Activated naive CD8-positive, alpha-beta T cell treated with anti-CD3 and anti-CD28 coated beads, Interleukin-2, amount 50 U/mL, for 24 hours (primary cell): ENCODE results near the gene N4BP2L1.

Experiments used
- ATAC-seq: fragments of 150-1000 bp; cut with Tn5 transposase; one replicate; pipeline ENCODE4 v1.10.0; 2021
- DNase-seq: peaks from one replicate; pipeline ENCODE4 v3.0.0; 2021
- H3K27ac Mint-ChIP-seq: one replicate; pipeline ENCODE4 v1.8.0; 2021; ENCODE audit warnings: mild to moderate bottlenecking, mixed read lengths
- H3K27me3 Mint-ChIP-seq: one replicate; pipeline ENCODE4 v1.8.0; 2021; ENCODE audit warnings: mixed read lengths
- H3K36me3 Mint-ChIP-seq: one replicate; pipeline ENCODE4 v1.8.0; 2021; ENCODE audit warnings: low read depth, mixed read lengths
- H3K4me1 Mint-ChIP-seq: one replicate; pipeline ENCODE4 v1.8.0; 2021; ENCODE audit warnings: mixed read lengths
- H3K4me3 Mint-ChIP-seq: one replicate; pipeline ENCODE4 v1.8.0; 2021; ENCODE audit warnings: mild to moderate bottlenecking, moderate library complexity, mixed read lengths
- H3K9me3 Mint-ChIP-seq: one replicate; pipeline ENCODE4 v1.8.0; 2021; ENCODE audit warnings: mixed read lengths

Gene N4BP2L1

DNA sequence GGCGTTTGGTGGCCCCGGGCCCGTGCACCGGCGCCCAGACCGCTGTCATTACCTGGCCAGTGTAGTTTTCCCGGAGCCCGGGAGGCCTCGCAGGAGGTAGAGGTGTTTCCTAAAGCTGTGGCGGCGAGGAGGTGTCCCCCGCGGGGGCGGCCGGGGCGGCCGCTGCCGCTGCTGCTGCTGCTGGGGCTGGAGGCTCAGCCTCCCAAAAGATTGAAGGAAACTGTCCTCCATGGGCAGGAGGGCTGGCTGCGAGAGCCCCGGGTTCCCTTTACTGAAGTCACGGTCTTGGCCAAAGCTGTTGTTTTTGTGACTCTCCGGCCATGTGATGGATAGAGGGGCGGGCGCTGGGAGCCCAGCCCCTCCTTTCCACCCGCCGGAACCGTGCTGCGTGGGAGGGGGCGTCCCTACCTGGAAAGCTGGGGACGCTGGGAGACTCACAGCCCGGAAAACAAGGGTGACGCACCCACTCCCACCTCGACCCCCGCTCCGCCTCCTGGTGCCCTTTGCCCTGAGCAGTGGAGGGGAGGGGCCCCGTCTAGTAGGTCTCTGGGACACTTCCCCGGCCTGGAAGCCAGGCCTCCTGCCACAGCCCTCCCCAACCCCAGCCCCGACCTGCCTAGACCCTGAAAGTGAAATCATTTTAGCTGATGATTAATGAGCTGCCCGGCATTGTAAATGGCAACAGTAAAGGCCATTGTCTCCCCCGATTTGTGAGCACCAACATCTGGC, at the start of gene N4BP2L1:
Gene N4BP2L1, minus strand, starts transcription at position 279 of the 729 bp plus-strand sequence. Its CDS starts 48 bp downstream, at position 231.
- no peaks in the 10 kb centered on the region for H3K27me3 Mint-ChIP-seq
- peak within 1 kb of the TSS; percentile 98 for H3K27ac Mint-ChIP-seq
- peaks cover 19% of the 10 kb centered on the region for H3K36me3 Mint-ChIP-seq
- ATAC-seq = peak; percentile 90
- H3K4me1 Mint-ChIP-seq = peaks cover 40% of the 10 kb centered on the region
- peak; percentile 94 for DNase-seq
- H3K9me3 Mint-ChIP-seq = no peaks in the 10 kb centered on the region
- peak within 1 kb of the TSS; percentile 90 for H3K4me3 Mint-ChIP-seq

DNA sequence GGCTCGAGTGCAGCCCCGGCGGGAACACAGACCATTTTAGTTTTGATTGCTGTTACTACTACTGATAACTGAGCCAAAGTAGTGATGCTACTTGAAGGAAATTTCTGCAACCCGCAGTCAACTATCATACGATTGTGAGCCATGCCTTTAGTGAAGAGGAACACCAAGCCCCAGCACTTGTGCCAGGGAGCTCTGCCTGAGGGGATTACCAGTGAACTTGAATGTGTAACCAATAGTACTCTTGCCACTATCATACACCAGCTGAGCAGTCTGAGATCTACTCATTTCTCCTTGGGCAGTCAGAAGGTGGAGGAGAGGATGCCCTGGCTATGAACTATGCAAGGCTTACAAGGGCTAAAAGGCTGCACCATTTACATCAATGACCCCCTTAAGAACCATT, 49.0 kb upstream of the N4BP2L1 start:
- Mint-ChIP-seq H3K4me3 (no peak overlapping the region), H3K27me3 (no peaks in the 10 kb centered on the region), H3K36me3 (no peaks in the 10 kb centered on the region), H3K9me3 (no peaks in the 10 kb centered on the region), H3K4me1 (peaks cover 1% of the 10 kb centered on the region), H3K27ac (no peak overlapping the region)
- DNase-seq = no peak
- ATAC-seq = no peak

DNA sequence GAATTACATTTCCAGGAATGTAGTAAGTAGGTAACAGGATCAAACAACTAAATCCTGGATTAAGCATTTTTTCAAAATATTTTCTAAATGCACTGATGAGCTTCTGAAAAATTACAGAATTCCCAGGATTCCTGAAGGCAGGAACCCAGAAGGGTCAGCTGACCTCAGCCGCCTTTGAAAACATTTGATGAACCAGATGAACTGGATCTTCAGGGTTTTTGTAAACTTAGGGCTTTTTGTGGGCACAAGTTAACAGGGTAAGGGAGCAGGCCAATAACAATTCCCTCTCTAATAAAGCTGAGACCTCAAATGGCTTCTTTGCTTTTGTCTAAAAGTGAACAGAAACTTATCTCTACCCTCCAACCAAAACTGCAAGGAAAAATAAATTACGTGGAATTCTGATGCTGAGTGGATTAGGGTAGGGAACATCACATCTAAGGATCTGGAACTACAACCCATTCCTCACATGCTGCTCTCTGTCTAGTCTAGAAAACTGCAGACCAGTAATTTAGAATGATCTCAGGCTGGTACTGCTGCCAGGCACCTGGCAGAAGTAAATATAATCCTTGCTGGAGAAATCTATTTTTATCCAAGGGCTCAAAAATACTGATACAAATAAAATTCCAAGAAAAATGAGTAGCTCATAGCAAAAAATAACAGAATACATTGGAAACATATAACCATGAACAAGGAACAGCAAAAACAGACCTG, 48.2 kb upstream of the N4BP2L1 start:
- DNase-seq (no peak), ATAC-seq (no peak)
- H3K9me3 Mint-ChIP-seq = no peaks in the 10 kb centered on the region
- peaks cover 2% of the 10 kb centered on the region for H3K4me1 Mint-ChIP-seq
- no peak overlapping the region for H3K27ac Mint-ChIP-seq
- no peaks in the 10 kb centered on the region for H3K36me3 Mint-ChIP-seq
- no peaks in the 10 kb centered on the region for H3K27me3 Mint-ChIP-seq
- no peak overlapping the region for H3K4me3 Mint-ChIP-seq

DNA sequence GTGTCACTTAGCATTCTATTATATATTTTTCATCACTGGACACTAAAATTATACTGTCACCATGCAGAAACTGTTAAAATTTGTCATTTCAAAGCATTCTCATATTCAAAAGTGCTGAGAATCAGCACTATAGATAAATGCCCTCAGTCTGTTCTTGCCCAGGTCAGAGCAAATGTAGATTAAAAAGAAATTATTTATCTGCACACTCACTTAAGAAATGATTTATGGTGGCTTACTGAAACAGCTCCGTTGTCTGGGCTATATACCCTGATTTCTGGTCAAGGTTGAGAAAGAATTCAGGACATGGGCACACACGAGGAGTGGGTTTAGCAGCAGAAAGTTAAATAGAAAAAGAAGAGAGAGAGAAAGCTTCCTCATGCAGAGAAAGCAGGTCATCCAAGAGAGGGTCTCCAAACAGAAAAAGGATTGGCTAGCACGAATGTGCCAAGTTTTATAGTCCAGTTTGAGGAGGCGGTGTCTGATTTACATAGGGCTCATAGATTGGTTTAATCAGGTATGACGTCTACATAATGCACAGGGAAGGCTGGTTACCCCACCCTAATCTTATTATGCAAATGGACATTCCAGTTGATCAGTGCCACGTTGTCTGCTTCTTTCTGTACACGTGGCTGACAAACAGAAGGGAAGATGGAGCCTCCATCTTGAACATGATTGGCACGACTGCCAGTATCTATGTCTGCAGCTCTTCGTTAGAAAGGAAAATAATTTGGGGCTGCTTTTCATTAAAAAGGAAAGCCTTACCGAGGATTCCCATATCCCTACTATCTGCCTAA, 47.3 kb upstream of the N4BP2L1 start:
- Mint-ChIP-seq H3K27ac (no peak overlapping the region), H3K36me3 (no peaks in the 10 kb centered on the region), H3K4me3 (no peak overlapping the region), H3K27me3 (no peaks in the 10 kb centered on the region), H3K9me3 (no peaks in the 10 kb centered on the region), H3K4me1 (peaks cover 2% of the 10 kb centered on the region)
- no peak for DNase-seq
- no peak for ATAC-seq

DNA sequence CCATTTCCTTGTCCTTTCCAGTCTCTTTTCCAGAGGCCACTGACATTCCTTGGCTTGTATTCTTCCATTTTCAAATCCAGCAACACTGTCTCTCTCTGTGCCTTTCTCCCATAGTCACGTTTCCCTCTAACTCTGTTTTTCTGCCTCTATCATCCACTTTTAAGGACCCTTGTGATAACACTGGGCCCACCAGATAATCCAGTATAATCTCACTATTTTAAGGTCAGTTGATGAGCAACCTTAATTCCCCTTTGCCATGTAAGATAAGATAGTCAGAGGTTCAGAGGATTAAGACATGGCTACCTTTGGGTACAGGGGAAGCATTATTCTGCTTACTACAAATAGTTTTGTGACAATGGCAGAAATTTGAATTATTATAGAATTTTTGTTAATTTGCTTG, 45.7 kb upstream of the N4BP2L1 start:
- ATAC-seq (no peak), DNase-seq (no peak)
- H3K27ac Mint-ChIP-seq = no peak overlapping the region
- no peak overlapping the region for H3K4me3 Mint-ChIP-seq
- H3K36me3 Mint-ChIP-seq = no peaks in the 10 kb centered on the region
- H3K27me3 Mint-ChIP-seq = no peaks in the 10 kb centered on the region
- H3K4me1 Mint-ChIP-seq = peaks cover 2% of the 10 kb centered on the region
- no peaks in the 10 kb centered on the region for H3K9me3 Mint-ChIP-seq

DNA sequence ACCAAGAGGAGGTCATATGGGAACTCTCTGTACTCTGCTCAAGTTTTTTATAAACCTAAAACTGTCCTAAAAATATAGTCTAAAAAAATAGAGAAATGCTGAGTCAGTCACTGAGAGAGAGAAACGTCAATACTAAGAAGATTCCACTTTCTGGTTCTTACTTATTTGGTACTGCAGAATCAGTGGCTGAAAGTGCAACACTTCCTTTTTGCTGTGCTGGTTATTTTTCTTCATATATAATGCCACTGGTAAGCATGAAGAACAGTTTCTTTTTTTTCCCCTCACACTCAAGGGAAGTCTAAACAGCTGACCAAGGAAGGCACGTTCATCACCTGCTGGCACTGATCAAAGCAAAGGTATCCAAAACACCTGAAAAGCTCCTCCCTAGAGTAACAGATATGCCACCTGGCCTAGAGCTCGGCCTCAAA, 44.3 kb upstream of the N4BP2L1 start:
- Mint-ChIP-seq H3K9me3 (no peaks in the 10 kb centered on the region), H3K27me3 (no peaks in the 10 kb centered on the region), H3K4me3 (no peak overlapping the region), H3K36me3 (no peaks in the 10 kb centered on the region), H3K27ac (no peak overlapping the region), H3K4me1 (peaks cover 2% of the 10 kb centered on the region)
- DNase-seq = no peak
- ATAC-seq = no peak

DNA sequence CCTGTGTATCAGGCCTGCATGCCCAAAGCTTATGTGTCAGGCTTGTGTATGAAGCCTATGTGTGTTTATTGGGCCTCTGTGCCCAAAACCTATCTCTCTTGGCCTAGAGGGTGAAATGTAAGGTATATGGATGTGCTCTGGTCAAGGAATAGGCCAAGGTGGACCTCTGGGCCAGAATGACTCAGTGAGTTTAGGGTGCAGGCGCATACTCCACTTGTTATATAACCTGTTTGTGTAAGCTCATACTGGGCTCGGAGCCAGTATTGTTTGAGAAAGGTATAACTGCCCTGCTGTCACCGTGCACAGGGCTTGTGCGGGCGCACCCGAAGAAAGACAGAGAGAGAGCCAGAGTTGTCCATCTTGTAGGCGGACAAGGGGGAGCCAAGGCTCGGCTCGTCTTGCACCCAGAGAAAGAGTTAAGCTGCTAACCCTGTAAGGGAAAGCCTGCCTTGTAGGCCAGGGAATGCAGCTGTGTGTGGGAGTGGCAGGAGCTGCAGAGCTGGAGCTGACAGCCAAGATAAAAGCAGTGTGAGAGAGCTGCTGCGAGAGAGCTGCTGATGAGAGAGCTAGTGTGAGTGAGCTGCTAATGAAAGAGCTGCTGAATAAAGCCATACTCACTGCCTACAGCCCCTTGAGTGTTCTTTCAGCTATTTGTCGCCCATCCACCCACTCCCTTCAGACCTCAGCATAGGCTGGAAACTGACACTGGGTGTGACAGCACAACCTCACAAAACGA, 43.4 kb upstream of the N4BP2L1 start:
- Mint-ChIP-seq H3K4me3 (no peak overlapping the region), H3K27ac (no peak overlapping the region)

DNA sequence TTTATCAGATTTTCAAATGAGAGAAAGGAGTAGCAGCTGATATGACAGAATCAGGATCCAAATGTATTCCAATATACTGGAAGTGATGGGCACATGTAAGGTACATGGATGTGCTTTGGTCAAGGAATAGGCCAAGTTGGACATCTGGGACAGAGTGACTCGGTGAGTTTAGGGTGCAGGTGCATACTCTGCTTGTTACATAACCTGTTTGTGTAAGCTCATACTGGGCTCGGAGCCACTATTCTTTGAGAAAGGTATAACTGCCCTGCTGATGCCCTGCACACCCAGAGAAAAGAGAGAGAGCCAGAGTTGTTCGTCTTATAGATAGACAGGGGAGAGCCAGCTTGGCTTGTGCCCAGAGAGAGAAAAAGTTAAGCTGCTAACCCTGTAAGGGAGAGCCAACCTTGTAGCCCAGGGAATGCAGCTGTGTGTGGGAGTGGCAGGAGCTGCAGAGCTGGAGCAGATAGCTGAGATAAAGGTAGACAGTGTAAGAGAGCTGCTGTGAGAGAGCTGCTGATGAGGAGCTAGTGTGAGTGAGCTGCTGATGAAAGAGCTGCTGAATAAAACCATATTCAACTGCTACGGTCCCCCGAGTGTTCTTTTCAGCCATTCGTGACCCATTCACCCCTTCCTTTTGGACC, 40.7 kb upstream of the N4BP2L1 start:
- H3K27me3 Mint-ChIP-seq = no peaks in the 10 kb centered on the region
- no peak overlapping the region for H3K27ac Mint-ChIP-seq
- no peak overlapping the region for H3K4me3 Mint-ChIP-seq
- DNase-seq (no peak), ATAC-seq (no peak)
- H3K4me1 Mint-ChIP-seq = peaks cover 2% of the 10 kb centered on the region
- H3K9me3 Mint-ChIP-seq = no peaks in the 10 kb centered on the region
- peaks cover 3% of the 10 kb centered on the region for H3K36me3 Mint-ChIP-seq

More for the DNA sequence above, 43.4 kb upstream of the N4BP2L1 start:
- no peaks in the 10 kb centered on the region for H3K27me3 Mint-ChIP-seq
- peaks cover 2% of the 10 kb centered on the region for H3K4me1 Mint-ChIP-seq
- no peaks in the 10 kb centered on the region for H3K36me3 Mint-ChIP-seq
- DNase-seq (no peak), ATAC-seq (no peak)
- no peaks in the 10 kb centered on the region for H3K9me3 Mint-ChIP-seq

DNA sequence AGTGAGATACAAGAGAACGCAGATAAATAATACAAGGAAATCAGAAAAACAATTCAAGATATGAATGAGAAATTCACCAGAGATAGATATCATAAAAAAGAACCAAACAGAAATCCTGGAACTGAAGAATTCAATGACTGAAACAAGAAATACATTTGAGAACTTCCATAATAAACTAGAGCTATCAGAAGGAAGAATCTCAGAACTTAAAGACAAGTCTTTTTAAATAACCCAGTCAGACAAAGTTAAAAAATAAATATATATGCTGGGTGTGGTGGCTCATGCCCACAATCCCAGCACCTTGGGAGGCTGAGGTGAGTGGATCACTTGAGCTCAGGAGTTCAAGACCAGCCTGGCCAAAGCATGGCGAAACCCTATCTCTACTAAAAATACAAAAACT, 28.7 kb upstream of the N4BP2L1 start:
- Mint-ChIP-seq H3K4me3 (no peak overlapping the region), H3K4me1 (no peaks in the 10 kb centered on the region), H3K27me3 (no peaks in the 10 kb centered on the region), H3K9me3 (peaks cover 28% of the 10 kb centered on the region), H3K27ac (no peak overlapping the region), H3K36me3 (peaks cover 46% of the 10 kb centered on the region)
- no peak for DNase-seq
- ATAC-seq = no peak

DNA sequence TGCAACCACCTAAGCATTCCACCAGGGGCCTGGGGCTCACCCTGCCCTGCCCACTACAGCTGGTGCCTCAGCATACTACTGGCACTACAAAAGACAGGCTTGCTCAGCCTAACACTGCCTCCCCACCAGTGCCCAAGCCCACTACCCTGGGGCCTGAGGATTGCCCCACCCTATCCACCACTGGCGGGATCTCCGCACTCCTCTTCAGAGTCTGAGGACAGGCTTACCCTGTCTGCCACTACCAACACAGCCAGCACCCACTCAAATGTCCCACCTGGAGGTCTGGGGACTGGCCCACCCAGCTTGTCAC, 27.6 kb upstream of the N4BP2L1 start:
- H3K4me3 Mint-ChIP-seq = no peak overlapping the region

DNA sequence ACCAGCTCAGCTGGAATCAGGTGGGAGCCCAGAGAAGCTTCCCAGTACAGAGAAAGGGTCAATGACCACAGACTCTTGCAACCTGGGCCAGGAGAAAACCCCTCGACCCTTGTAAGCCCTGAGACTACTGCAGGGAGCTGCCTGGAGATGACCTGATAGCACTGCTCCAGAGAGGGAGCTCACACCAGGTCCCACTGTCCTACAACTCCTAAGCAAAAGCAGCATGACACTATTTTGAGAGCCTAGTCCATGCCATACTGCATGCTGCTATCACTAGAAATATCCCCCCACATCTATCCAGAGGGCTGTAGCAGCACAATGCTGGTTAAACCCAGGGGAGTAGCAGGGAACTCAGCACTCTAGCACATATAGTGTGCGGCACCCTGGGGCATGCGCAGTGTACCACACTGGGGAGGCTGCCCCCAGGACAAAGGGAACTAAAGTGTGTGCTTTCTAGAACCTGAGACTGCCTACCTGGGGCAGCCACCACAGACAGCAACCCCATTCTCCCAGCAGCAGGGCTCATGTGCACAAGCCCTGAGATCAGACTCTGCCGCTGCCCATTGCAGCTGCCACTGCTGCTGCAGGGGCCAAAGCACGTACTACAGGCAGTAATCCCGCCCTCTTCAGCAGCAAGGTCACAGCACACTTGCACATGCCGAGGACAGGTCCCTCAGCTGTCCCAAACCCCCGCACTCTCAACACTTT, 27.1 kb upstream of the N4BP2L1 start:
- ATAC-seq (no peak), DNase-seq (no peak)
- Mint-ChIP-seq H3K27ac (no peak overlapping the region), H3K36me3 (peaks cover 40% of the 10 kb centered on the region), H3K9me3 (peaks cover 28% of the 10 kb centered on the region), H3K4me1 (no peaks in the 10 kb centered on the region), H3K4me3 (no peak overlapping the region), H3K27me3 (no peaks in the 10 kb centered on the region)

More for the DNA sequence above, 27.6 kb upstream of the N4BP2L1 start:
- Mint-ChIP-seq H3K27me3 (no peaks in the 10 kb centered on the region), H3K27ac (no peak overlapping the region), H3K4me1 (no peaks in the 10 kb centered on the region), H3K9me3 (peaks cover 28% of the 10 kb centered on the region), H3K36me3 (peaks cover 40% of the 10 kb centered on the region)
- ATAC-seq (no peak), DNase-seq (no peak)

DNA sequence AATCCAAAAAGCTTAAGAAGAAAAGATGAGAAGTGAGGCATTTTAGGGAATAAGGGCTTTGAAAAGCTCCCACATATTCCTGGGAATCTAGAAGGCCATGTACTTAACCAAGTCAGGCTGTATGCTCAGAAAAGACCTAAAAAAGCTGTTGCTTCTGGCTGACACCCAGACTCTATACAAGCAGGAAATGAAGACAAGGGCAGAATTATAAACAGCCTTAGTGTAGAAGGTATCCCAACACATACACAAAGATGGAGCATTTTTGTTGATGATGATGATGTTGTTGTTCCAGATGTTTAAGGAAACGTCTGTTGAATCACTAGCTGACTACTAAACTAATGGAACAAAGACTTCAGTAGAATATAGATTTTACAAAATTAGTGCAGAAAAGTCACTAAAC, 26.1 kb upstream of the N4BP2L1 start:
- no peak overlapping the region for H3K4me3 Mint-ChIP-seq
- peaks cover 23% of the 10 kb centered on the region for H3K9me3 Mint-ChIP-seq
- ATAC-seq = no peak
- H3K36me3 Mint-ChIP-seq = peaks cover 31% of the 10 kb centered on the region
- H3K27ac Mint-ChIP-seq = no peak overlapping the region
- no peaks in the 10 kb centered on the region for H3K27me3 Mint-ChIP-seq
- no peaks in the 10 kb centered on the region for H3K4me1 Mint-ChIP-seq
- no peak for DNase-seq

DNA sequence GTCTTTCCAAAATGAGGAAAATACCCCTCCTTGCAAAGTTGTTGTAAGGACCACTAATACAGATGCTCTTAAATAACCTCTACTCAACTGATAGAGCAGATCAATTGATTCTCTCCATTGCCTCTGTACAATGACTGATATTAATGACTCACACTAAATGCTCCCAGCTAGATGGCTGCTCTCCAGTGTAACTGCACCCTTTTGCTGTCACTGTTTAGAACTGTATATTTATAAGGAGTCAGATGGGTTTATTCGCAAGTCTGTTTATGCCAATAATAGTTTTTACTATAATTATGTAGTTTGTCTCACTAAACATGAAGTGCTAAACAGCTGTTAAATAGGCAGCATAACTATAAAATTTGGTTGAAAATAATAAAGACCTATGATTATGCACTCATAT, 21.0 kb upstream of the N4BP2L1 start:
- Mint-ChIP-seq H3K4me3 (no peak overlapping the region), H3K4me1 (peaks cover 6% of the 10 kb centered on the region), H3K36me3 (peaks cover 1% of the 10 kb centered on the region), H3K27me3 (no peaks in the 10 kb centered on the region), H3K27ac (no peak overlapping the region), H3K9me3 (no peaks in the 10 kb centered on the region)
- DNase-seq (no peak), ATAC-seq (no peak)
